ENCODE measurements around the gene JAM3.

- TF ChIP-seq, protein P1, sequence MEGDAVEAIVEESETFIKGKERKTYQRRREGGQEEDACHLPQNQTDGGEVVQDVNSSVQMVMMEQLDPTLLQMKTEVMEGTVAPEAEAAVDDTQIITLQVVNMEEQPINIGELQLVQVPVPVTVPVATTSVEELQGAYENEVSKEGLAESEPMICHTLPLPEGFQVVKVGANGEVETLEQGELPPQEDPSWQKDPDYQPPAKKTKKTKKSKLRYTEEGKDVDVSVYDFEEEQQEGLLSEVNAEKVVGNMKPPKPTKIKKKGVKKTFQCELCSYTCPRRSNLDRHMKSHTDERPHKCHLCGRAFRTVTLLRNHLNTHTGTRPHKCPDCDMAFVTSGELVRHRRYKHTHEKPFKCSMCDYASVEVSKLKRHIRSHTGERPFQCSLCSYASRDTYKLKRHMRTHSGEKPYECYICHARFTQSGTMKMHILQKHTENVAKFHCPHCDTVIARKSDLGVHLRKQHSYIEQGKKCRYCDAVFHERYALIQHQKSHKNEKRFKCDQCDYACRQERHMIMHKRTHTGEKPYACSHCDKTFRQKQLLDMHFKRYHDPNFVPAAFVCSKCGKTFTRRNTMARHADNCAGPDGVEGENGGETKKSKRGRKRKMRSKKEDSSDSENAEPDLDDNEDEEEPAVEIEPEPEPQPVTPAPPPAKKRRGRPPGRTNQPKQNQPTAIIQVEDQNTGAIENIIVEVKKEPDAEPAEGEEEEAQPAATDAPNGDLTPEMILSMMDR (IDR thresholded peaks at IDR 0.05), result no peak
- no peak for TF ChIP-seq POLR2A (IDR thresholded peaks at IDR 0.05)
- TF ChIP-seq POLR2AphosphoS5 (IDR thresholded peaks at IDR 0.05), result no peak
Observed at GRCh38 chr11:134052395-134052987, 16.4 kb upstream of the JAM3 start.
